ENCODE data around the gene SPEG.

SPEG gene

GRCh38 chr2:219437141-219437540 is 2.5 kb downstream of the SPEG start:
- Histone ChIP-seq H3K4me2 (ENCODE audit: insufficient read depth, low read length, poor library complexity, severe bottlenecking) (no peak overlapping the region), H3K36me3 (replicated peaks in 1 of 2; ENCODE audit: control insufficient read depth in 2 of 2, insufficient read depth in 2 of 2, low read length in 2 of 2) (no peaks in the 10 kb centered on the region), H4K91ac (ENCODE audit: low read depth, low read length, poor library complexity) (no peak overlapping the region), H3K27me3 (ENCODE audit: control insufficient read depth in 3 of 3, insufficient read depth in 3 of 3, low read depth in 1 of 3, low read length in 3 of 3) (peaks cover 0 to 87% (median 36%) of the 10 kb centered on the region in 3 experiments), H3K9ac (ENCODE audit: low read depth, low read length, poor library complexity) (no peak overlapping the region), H2BK15ac (ENCODE audit: low read length) (no peak overlapping the region), H3K23ac (ENCODE audit: low read depth, low read length, poor library complexity) (peak overlapping the region; percentile 25), H3K27ac (replicated peaks; ENCODE audit: low read length) (no peak overlapping the region), H2BK120ac (ENCODE audit: low read depth, low read length) (no peak overlapping the region), H3K4ac (ENCODE audit: low read length) (no peak overlapping the region), H2AFZ (ENCODE audit: low read length) (no peak overlapping the region), H2BK5ac (ENCODE audit: low read length) (no peak overlapping the region), H3K4me3 (ENCODE audit: low read length in 2 of 2) (no peak overlapping the region), H3K4me1 (ENCODE audit: control insufficient read depth in 2 of 2, insufficient read depth in 1 of 2, low read depth in 1 of 2, low read length in 2 of 2) (peaks cover 12 to 13% of the 10 kb centered on the region in 2 donors), H2AK5ac (ENCODE audit: low read depth, low read length) (peak overlapping the region; percentile 40), H3K14ac (ENCODE audit: low read length) (no peak overlapping the region), H3K79me1 (ENCODE audit: low read depth, low read length) (no peaks in the 10 kb centered on the region), H2BK12ac (ENCODE audit: low read length) (no peak overlapping the region), H3K18ac (ENCODE audit: low read length) (peak overlapping the region; percentile 58), H3K9me3 (replicated peaks in 1 of 2; ENCODE audit: control insufficient read depth in 2 of 2, insufficient read depth in 1 of 2, low read depth in 1 of 2, low read length in 2 of 2) (no peaks in the 10 kb centered on the region), H4K8ac (ENCODE audit: low read depth, low read length) (no peak overlapping the region)
- WGBS, 2 donors (ENCODE audit: extremely low coverage in 2 of 2, insufficient read length in 2 of 2, insufficient replicate concordance in 1 of 2), result no CpG with 5 or more reads among the region's 3 CpGs
- DNase-seq (ENCODE audit: low spot score), result no peak

DNA sequence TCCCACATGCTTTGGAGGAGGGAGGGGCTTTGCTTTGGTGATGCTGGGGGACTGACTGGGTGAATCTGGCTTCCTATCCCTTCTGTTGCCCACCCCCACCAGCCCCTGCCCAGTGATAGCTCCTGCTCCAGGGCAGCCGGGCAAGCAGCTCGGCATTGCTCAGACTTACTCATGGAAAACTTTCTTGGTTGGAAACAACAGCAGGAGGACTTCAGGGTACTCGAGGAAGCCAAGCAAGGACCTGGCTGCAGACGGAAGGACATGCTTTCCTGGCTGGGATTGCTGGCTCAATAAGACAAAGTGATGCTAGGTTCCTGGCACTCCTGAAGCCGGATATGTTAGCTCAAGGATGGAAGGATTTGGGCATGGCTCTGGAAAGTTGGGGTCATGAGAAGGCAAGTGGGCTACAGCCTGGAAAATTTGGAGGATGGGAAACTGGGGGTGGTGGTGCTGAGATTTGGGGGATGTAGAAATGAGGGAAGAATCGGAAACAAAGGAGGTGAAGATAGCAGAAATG is 3.1 kb downstream of the SPEG start:
- H3K27ac ChIP-seq (replicated peaks; ENCODE audit: low read length), result no peak overlapping the region
- H2BK15ac ChIP-seq (ENCODE audit: low read length), result peak overlapping the region; percentile 6
- no peaks in the 10 kb centered on the region for H3K36me3 ChIP-seq (replicated peaks in 1 of 2; ENCODE audit: control insufficient read depth in 2 of 2, insufficient read depth in 2 of 2, low read length in 2 of 2)
- peak overlapping the region; percentile 19 for H2AK5ac ChIP-seq (ENCODE audit: low read depth, low read length)
- WGBS, 2 donors (ENCODE audit: extremely low coverage in 2 of 2, insufficient read length in 2 of 2, insufficient replicate concordance in 1 of 2), result no CpG with 5 or more reads among the region's 6 CpGs
- H3K4me3 ChIP-seq (ENCODE audit: low read length in 2 of 2), result no peak overlapping the region
- H3K18ac ChIP-seq (ENCODE audit: low read length), result no peak overlapping the region
- no peak overlapping the region for H3K9ac ChIP-seq (ENCODE audit: low read depth, low read length, poor library complexity)
- H4K91ac ChIP-seq (ENCODE audit: low read depth, low read length, poor library complexity), result no peak overlapping the region
- no peak overlapping the region for H3K23ac ChIP-seq (ENCODE audit: low read depth, low read length, poor library complexity)
- no peaks in the 10 kb centered on the region for H3K9me3 ChIP-seq (replicated peaks in 1 of 2; ENCODE audit: control insufficient read depth in 2 of 2, insufficient read depth in 1 of 2, low read depth in 1 of 2, low read length in 2 of 2)
- no peak overlapping the region for H4K8ac ChIP-seq (ENCODE audit: low read depth, low read length)
- H3K79me1 ChIP-seq (ENCODE audit: low read depth, low read length), result no peaks in the 10 kb centered on the region
- peaks cover 0 to 88% (median 40%) of the 10 kb centered on the region in 3 experiments for H3K27me3 ChIP-seq (ENCODE audit: control insufficient read depth in 3 of 3, insufficient read depth in 3 of 3, low read depth in 1 of 3, low read length in 3 of 3)
- H2AFZ ChIP-seq (ENCODE audit: low read length), result no peak overlapping the region
- peaks cover 13 to 14% of the 10 kb centered on the region in 2 donors for H3K4me1 ChIP-seq (ENCODE audit: control insufficient read depth in 2 of 2, insufficient read depth in 1 of 2, low read depth in 1 of 2, low read length in 2 of 2)
- no peak overlapping the region for H3K4ac ChIP-seq (ENCODE audit: low read length)
- no peak overlapping the region for H3K4me2 ChIP-seq (ENCODE audit: insufficient read depth, low read length, poor library complexity, severe bottlenecking)
- no peak overlapping the region for H2BK120ac ChIP-seq (ENCODE audit: low read depth, low read length)
- no peak overlapping the region for H2BK5ac ChIP-seq (ENCODE audit: low read length)
- H3K14ac ChIP-seq (ENCODE audit: low read length), result no peak overlapping the region
- peak overlapping the region; percentile 30 for H2BK12ac ChIP-seq (ENCODE audit: low read length)
- DNase-seq (ENCODE audit: low spot score), result no peak

DNA sequence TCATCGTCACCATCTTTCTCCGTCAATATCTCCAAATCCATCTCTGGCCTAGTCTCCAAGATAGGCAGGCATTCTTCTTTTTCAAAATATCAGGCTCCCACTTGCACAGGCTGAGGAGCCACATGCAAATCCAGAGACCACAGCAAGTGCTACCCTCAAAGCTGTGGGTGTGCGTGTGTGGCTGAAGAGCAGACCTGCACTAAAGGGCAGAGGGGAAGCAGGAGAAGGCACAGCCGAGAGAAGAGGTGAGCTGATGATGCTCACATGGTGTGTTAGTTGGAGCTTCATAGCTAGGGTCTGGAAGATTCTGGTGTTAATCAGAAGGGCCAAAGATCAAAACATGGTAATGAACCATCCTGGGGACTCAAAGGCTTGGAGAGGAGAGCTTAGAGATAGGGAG is 3.8 kb downstream of the SPEG start:
- Histone ChIP-seq H3K4me3 (ENCODE audit: low read length in 2 of 2) (no peak overlapping the region), H3K9me3 (replicated peaks in 1 of 2; ENCODE audit: control insufficient read depth in 2 of 2, insufficient read depth in 1 of 2, low read depth in 1 of 2, low read length in 2 of 2) (no peaks in the 10 kb centered on the region), H2BK120ac (ENCODE audit: low read depth, low read length) (no peak overlapping the region), H3K79me1 (ENCODE audit: low read depth, low read length) (no peaks in the 10 kb centered on the region), H4K91ac (ENCODE audit: low read depth, low read length, poor library complexity) (no peak overlapping the region), H2AK5ac (ENCODE audit: low read depth, low read length) (no peak overlapping the region), H3K36me3 (replicated peaks in 1 of 2; ENCODE audit: control insufficient read depth in 2 of 2, insufficient read depth in 2 of 2, low read length in 2 of 2) (peaks cover 0 to 2% of the 10 kb centered on the region in 2 donors), H2BK5ac (ENCODE audit: low read length) (no peak overlapping the region), H3K23ac (ENCODE audit: low read depth, low read length, poor library complexity) (no peak overlapping the region), H3K27me3 (ENCODE audit: control insufficient read depth in 3 of 3, insufficient read depth in 3 of 3, low read depth in 1 of 3, low read length in 3 of 3) (peaks cover 0 to 85% (median 44%) of the 10 kb centered on the region in 3 experiments), H3K18ac (ENCODE audit: low read length) (peak overlapping the region; percentile 7), H2BK12ac (ENCODE audit: low read length) (no peak overlapping the region), H3K4me2 (ENCODE audit: insufficient read depth, low read length, poor library complexity, severe bottlenecking) (no peak overlapping the region), H3K4ac (ENCODE audit: low read length) (no peak overlapping the region), H4K8ac (ENCODE audit: low read depth, low read length) (no peak overlapping the region), H3K9ac (ENCODE audit: low read depth, low read length, poor library complexity) (no peak overlapping the region), H3K4me1 (ENCODE audit: control insufficient read depth in 2 of 2, insufficient read depth in 1 of 2, low read depth in 1 of 2, low read length in 2 of 2) (peaks cover 15 to 16% of the 10 kb centered on the region in 2 donors), H3K27ac (replicated peaks; ENCODE audit: low read length) (no peak overlapping the region), H3K14ac (ENCODE audit: low read length) (no peak overlapping the region), H2BK15ac (ENCODE audit: low read length) (no peak overlapping the region), H2AFZ (ENCODE audit: low read length) (no peak overlapping the region)
- no CpG with 5 or more reads among the region's 4 CpGs for WGBS, 2 donors (ENCODE audit: extremely low coverage in 2 of 2, insufficient read length in 2 of 2, insufficient replicate concordance in 1 of 2)
- DNase-seq (ENCODE audit: low spot score), result no peak

DNA sequence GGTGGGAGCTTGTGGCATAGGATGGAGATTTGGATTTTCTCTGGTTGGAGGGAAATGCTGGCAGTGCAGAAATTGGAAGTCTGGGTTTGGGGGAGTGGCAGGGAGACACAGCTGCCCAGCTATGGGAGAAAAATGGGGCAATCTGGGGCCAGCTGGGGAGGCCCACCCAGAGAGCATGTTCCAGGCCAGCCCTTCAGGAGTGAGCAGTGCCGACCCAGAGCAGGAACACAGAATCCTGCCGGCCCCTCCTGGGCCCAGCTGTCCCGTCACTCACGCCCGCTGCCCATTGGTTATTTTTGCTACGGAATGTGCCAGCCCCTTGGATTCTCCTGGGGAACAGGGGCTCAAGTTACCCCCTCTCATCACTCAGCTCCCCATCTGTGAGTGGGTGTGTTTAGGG is 4.9 kb downstream of the SPEG start:
- H3K4me3 ChIP-seq (ENCODE audit: low read length in 2 of 2), result no peak overlapping the region
- DNase-seq (ENCODE audit: low spot score), result no peak
- peak overlapping the region; percentile 39 for H2BK15ac ChIP-seq (ENCODE audit: low read length)
- H3K9ac ChIP-seq (ENCODE audit: low read depth, low read length, poor library complexity), result no peak overlapping the region
- no peak overlapping the region for H3K4me2 ChIP-seq (ENCODE audit: insufficient read depth, low read length, poor library complexity, severe bottlenecking)
- H3K23ac ChIP-seq (ENCODE audit: low read depth, low read length, poor library complexity), result no peak overlapping the region
- no peak overlapping the region for H2AFZ ChIP-seq (ENCODE audit: low read length)
- peak overlapping the region; percentile 67 for H2AK5ac ChIP-seq (ENCODE audit: low read depth, low read length)
- no peak overlapping the region for H2BK5ac ChIP-seq (ENCODE audit: low read length)
- H2BK12ac ChIP-seq (ENCODE audit: low read length), result no peak overlapping the region
- no peak overlapping the region for H3K14ac ChIP-seq (ENCODE audit: low read length)
- no CpG with 5 or more reads among the region's 6 CpGs for WGBS, 2 donors (ENCODE audit: extremely low coverage in 2 of 2, insufficient read length in 2 of 2, insufficient replicate concordance in 1 of 2)
- peaks cover 0 to 74% (median 49%) of the 10 kb centered on the region in 3 experiments for H3K27me3 ChIP-seq (ENCODE audit: control insufficient read depth in 3 of 3, insufficient read depth in 3 of 3, low read depth in 1 of 3, low read length in 3 of 3)
- no peak overlapping the region for H3K18ac ChIP-seq (ENCODE audit: low read length)
- no peak overlapping the region for H4K91ac ChIP-seq (ENCODE audit: low read depth, low read length, poor library complexity)
- peaks cover 0 to 2% of the 10 kb centered on the region in 2 donors for H3K36me3 ChIP-seq (replicated peaks in 1 of 2; ENCODE audit: control insufficient read depth in 2 of 2, insufficient read depth in 2 of 2, low read length in 2 of 2)
- no peaks in the 10 kb centered on the region for H3K9me3 ChIP-seq (replicated peaks in 1 of 2; ENCODE audit: control insufficient read depth in 2 of 2, insufficient read depth in 1 of 2, low read depth in 1 of 2, low read length in 2 of 2)
- H4K8ac ChIP-seq (ENCODE audit: low read depth, low read length), result no peak overlapping the region
- H2BK120ac ChIP-seq (ENCODE audit: low read depth, low read length), result no peak overlapping the region
- H3K4me1 ChIP-seq (ENCODE audit: control insufficient read depth in 2 of 2, insufficient read depth in 1 of 2, low read depth in 1 of 2, low read length in 2 of 2), result peaks cover 9% of the 10 kb centered on the region in 2 donors
- H3K79me1 ChIP-seq (ENCODE audit: low read depth, low read length), result no peaks in the 10 kb centered on the region
- no peak overlapping the region for H3K4ac ChIP-seq (ENCODE audit: low read length)
- no peak overlapping the region for H3K27ac ChIP-seq (replicated peaks; ENCODE audit: low read length)
